Fibroblast of villous mesenchyme (primary cell): ENCODE measurements around the gene ALPL. TPM values are rescaled to one million over a fixed set of nuclear protein-coding genes. Genes with fewer than 3 reads are reported as not detected.

Experiments
- DNase-seq: peaks from one replicate; pipeline ENCODE4 v3.0.0-alpha.2; 2010; ENCODE audit warnings: low read depth
- H3K4me3 ChIP-seq: 2 replicates; pipeline ENCODE4 v1.5.1; 2011; ENCODE audit warnings: low read depth, mild to moderate bottlenecking, low read length
- CTCF ChIP-seq: IDR thresholded peaks from 2 replicates; pipeline ENCODE4 v1.5.1; 2012; ENCODE audit warnings: low read depth, mild to moderate bottlenecking, low read length; ENCODE audit not compliant: insufficient read depth
- total RNA-seq: library from RNA; depleted of rRNA; stranded (reverse); fragments of >200 nt; gene quantifications from 2 replicates; pipeline ENCODE4 v1.2.3, GENCODE V29; 2012

The ALPL gene
- total RNA-seq, 1 donor, result 1.7 TPM

GRCh38 chr1:21547876-21548275, 38.7 kb downstream of the ALPL start:
- DNase-seq, result no peak
- TF ChIP-seq CTCF, result no peak
- no peak overlapping the region for H3K4me3 ChIP-seq

- H3K4me3 ChIP-seq, result no peak overlapping the region
- no peak for TF ChIP-seq CTCF
- no peak for DNase-seq
These were observed 40.9 kb downstream of the ALPL start for GRCh38 chr1:21550097-21550496.

DNA sequence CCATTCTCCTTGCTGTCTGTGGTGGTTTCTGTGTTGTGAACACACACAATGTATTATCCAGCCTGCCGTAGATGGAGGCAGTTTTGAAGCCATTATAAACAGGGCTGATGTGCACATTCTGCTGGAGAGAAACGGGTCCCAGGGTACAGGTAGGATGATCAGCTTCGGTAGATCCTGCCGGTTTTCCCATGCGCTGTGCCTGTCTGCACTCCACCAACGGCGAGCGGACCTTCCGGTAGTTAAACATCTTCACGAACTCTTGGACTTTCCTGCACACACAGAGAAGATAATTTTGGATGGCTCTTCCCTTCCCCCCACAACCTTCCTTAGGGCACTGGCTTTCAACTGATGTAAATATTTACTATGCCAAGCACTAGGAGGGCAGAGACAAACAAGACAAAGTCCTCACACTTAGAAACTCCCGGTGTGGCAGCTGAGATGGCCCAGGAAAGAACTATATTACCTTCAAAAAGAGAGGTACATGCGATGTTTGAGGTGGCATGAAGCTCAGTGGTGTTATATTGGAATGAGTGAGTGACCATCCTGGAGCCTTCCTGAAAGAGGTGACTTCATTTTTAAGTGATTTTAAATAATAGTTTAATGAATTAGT, 41.7 kb downstream of the ALPL start:
- no peak for TF ChIP-seq CTCF
- DNase-seq, result no peak
- H3K4me3 ChIP-seq, result no peak overlapping the region

GRCh38 chr1:21552715-21553114, 43.5 kb downstream of the ALPL start:
- DNase-seq, result peak; percentile 89
- no peak for TF ChIP-seq CTCF

GRCh38 chr1:21553116-21553926, 44.1 kb downstream of the ALPL start:
- DNase-seq, result peak; percentile 68
- no peak for TF ChIP-seq CTCF
- H3K4me3 ChIP-seq, result no peak overlapping the region

More at GRCh38 chr1:21552715-21553114, 43.5 kb downstream of the ALPL start:
- no peak overlapping the region for H3K4me3 ChIP-seq

DNA sequence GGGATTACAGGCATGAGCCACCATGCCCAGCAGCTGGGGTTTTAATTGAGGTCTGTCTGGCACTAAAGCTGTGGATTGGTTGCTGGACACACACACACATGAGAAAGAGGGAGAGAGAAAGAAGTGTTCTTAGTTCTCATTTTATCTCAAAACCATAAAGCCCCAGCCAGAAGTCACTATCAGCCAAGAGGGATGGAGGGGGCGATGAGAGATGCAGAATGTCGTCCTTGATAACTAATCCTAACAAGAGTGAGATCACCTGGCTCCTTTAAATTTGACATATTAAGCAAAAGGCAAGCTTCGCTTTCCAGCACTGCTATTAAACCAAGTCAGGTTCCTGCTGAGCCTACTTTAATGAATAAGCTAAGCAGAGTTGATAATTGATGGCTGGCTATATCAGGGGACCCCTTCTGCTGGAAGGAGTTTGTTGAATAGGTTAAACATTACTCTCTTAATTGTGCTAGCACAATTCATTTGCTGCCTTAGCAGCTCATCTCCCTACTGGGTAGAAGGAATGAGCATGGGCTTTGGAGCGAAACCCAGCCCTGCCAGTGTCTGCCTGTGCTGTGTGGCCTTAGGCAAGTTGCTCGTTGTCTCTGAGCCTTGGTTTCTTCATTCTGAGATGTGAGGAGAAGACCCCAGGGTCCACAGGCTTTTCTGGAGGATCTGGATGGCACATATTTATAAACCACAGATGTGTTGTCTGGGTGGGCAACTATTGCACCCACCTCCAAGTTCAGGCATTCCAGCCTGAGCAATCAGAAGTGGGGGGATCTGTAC, 50.8 kb downstream of the ALPL start:
- no peak for DNase-seq
- no peak for TF ChIP-seq CTCF
- no peak overlapping the region for H3K4me3 ChIP-seq
